HG03575 (cell line): ENCODE results near the gene PHC2.

ENCODE experiments used
- ATAC-seq: cut with Tn5 transposase; IDR thresholded peaks from one replicate; pipeline ENCODE4 v1.9.1; 2021; ENCODE audit not compliant: unreplicated experiment, insufficient number of reproducible peaks, low FRiP score; ENCODE audit errors: extremely low read depth

Gene PHC2

DNA sequence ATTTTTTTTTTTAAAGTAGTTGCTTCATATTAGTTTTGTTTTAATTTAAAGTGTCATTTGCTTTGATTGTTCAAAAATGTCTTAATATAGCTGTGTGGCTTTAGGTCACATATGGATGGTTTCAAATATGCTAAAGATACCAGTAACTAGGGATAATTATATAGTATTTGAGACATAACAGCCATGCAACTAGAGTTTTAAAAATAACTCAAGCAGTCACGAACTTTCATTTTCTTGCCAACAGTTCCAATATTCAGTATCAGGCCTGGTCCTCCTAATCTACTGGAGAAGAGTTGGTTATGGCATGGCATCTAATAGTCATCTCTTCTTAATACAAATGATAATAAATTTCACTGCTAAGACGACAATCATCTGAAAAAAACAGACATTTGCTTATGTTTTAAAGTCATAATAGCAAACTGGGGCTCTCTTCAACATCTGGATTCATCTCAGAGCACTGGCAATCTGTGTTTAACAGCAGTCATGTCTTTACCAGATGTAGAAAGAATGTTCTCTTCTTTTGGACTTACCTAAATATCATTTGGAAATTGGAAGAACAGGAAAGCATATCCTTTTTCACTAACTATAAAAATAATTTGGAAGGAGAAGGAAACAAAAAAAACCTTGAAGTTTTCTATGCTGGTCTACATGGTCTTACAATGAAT, 85.9 kb downstream of the PHC2 start:
- no peak for ATAC-seq

DNA sequence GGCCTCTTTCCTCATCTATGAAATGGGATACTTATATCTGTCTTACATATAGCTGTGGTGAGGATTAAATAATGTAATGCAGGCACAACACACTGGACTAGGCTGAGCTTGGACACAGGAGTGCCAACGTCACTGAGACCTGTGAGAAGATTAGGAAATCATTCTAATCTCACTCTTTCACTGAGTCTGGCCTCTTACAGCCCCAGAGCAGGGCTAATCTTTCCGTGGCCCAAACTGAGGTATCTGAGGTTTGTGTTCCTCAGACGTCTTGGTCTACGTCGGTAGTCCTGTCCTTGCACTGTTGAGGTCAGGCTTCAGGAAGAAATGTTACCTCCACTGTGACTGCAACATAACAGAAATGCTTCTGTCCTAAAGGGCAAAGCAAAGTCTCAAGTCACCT, 87.4 kb downstream of the PHC2 start:
- ATAC-seq: no peak

DNA sequence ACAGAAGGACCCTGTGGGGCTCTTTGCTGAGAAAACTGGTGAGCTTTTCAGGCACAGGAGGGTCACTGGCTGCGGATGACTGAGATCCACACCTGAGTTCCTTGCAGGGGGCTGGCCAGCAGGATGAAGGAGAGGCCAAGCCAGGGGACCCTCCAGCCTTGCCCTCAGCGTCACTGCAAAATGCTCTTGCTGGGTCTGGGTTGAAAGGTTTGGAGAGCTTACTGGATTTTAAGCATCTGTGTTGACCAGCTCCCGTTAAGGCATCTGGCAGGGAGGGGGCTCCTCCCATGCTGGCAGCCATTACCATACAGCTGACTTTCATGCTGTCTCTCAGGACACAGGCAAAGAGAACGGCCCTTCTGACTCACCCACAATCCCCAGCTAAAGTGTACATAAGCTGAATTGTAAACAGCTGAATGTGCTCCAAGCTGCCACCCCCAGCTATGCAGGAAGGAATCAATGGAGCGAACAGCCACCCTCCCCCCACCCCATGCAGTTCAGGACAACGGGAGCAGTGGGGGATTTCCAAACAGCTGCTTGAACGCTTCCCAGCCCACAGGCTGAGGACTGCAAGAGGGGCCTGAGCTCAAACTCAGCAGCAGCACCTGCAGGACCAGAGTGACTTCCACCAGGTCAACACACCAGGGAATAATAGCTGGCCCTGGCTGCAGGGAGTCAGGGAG, 88.7 kb downstream of the PHC2 start:
- ATAC-seq: no peak

DNA sequence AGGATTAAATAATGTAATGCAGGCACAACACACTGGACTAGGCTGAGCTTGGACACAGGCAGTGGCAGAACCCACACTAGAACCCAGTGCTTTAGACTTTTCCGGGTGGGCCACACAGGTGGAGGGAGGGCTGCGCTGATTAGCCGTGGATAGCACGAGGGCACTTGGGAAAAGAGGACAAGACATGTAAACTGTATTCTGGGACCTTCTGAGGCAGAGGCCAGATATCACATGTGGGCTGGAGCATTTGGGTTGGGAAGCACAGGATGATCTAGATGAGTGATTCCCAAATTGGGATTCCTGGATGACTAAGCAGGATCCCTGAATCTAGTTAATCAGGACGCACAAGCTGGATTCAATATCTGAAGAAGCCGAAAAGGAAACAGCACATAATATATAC, 89.7 kb downstream of the PHC2 start:
- ATAC-seq: no peak

DNA sequence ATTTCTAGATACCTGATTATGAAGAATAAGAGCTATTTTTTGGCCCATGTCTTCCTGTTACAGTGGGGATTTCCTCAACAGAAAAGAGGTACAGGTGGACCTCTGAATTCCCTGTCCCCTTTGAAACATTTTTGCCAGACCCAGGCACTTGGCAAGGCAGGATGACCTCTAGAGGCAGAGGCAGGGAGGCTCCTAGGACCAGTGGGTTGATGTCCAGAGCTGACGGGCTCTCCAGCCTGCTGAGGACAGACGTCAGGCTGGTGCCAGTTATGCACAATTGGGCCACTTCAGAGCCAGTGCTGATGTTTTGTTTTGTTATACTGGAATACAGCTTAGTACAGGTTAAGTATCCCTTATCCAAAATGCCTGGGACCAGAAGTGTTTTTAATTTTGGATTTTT, 91.5 kb downstream of the PHC2 start:
- ATAC-seq: no peak

DNA sequence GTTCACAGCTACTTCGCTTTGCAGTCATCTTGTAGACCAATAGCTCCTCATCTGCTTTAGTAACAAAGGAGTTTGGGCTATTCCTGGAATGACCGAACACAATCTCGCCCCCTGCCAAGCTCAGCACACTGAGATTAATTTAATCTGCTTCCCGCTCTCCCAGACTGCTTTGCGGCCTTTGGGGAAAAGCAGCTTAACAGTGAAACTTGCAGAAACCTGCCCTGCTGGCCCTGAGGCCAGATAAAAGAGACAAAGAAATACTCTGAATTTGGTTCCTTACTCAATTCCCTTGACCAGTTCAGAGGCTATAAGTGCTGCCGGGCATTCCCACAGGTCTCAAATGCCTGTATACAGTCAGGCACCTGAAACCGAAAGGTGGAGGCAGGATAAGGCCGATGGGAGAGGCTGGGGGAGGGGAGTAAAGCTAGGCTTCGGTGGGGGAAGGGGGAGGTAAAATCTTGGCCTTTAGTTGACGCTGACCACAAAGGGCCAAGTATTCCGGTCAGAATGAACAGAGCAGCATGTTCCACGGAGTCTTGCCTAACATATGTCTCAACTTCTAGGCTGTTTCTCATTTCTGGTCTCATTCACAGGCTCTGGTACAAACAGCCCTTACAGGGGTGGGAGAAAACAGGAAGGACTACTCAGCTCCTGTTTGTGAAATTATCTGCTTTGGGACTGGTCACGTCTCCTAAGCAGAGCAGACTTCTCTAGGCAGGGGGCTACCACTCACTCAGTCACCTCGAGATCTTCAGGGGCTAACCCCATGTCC, 92.3 kb downstream of the PHC2 start:
- ATAC-seq: no peak

DNA sequence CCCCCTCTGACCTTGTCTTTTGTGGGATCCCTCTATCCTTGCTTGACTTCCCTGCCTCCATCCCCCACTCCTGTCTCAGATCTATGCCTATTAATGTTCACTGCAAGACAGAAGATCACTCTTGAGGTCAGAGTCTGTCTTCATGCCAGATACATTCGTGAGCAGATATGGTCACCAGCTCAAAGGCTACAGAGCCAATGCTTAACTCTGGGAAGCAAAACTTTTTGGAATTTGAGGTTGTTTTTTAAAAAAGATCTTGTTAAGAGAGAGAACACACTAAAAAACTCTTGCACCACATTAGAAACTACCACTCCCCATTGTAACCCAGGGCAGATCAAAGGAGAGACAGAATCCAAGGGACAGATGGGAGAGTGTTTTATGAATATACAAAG, 92.9 kb downstream of the PHC2 start:
- no peak for ATAC-seq

DNA sequence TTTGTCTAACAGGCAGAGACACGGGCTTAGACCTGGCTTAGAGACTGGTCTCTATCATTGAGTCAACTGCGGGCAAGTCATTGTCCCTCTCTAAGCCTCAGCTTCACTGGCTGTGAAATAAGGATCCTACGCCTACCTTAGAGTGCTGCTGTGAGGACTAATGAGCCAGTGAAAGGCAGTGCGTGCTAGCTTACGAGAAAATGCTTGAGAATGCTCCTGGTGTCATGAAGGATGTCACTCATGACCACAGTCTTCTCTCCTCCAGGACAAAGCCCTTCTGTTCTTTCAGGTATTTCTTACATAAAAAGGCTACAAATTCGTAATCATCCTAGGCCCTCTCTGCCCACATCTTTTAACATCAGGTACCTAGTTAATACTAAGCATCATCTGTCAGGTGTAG, 93.5 kb downstream of the PHC2 start:
- no peak for ATAC-seq

DNA sequence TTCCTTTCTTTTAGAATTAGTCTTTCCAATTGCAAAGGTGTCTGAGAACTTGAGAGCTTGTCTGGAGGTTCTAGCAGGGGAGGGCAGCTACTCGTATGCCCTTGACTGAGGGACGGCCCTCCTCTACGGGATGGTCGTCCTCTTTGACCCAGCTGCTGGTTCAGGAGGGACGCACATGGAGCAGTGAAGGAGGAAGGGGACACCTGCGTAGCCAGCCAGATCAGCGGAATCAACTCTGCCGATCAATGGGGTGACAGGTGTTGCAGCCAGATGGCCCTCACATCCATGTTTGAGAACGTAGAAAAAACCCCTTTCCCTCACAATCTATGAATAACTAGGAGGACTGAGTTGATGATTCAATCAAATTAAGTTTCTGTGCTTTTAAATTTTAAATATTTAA, 94.3 kb downstream of the PHC2 start:
- no peak for ATAC-seq

DNA sequence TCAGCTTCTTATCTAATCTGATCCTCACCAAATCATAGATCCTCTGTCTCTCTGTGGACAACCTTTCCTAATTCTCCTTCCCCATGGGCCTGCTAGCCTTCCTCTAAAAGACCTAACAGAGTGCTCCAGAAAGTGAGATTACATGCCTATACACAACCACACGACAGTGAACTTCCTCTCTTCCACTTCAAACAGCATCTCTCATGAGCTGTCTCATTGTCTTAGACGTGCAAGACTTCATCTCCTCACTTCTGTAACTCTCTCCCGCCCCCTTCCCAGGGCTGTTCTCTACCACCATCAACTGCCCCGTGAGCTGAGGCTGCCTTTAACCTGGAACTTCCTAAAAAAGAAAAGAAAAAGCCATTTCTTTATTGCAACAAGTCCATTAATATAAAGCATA, 95.9 kb downstream of the PHC2 start:
- no peak for ATAC-seq

DNA sequence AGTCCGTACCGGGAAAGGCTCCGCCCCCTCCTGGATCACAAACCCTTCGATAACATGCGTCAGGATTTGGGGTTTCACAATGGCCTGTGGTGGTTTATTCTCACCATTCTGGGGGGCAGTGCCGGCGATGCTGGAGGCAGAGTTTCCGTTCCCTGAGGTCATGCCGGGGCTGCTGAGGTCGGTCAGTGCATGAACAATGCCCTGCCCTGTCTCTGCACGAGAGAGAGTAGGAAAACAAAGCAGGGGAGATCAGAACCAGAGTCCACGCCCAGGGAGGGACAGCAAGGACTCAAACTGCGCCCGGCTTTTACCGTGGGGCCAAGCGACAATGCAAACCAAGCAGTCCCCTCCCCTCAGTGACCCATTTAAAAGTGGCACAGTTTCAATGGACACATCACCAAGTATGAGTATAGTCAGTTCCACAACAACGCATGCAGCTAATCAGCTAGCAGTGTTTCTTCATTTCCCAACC, 96.8 kb downstream of the PHC2 start:
- ATAC-seq: no peak

DNA sequence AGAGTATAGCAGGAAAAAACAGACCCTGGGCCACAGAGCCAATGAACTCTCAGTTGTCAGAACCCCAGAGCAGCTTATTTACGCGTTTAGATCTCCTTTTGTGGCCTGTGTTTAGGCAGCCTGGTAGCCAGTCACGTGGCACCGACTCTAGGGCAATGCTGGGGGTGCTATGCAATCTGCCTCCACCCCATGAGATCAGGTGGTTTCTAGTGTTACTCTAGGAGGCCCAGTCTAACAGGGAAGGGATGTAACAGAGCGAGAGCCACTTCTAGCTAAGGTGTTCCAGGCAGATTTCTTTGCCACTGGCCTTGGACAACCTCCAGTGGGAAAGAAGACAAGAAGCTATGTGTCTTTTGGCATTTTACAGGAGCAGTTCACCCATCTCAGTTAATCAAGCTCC, 98.0 kb downstream of the PHC2 start:
- ATAC-seq: no peak

DNA sequence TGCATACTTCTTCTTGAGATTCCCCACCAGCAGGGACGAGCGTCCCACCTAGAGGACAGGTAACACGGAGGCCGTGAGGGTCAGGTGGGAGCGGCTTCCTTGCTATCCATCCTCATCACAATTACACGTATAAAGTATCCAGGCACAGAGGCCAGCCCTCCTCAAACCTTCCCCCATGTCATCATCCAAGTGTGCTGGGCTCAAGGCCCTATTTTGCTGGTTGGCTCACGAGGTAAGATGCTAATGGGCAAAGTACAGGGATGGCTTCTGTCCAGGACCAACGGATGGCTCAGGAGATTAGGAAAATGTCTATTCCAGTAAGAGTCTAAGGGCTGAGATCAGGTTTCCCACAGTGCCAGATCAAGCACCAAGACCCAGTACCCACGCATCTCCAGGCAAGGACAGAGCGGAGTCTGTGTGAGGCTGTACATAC, 98.5 kb downstream of the PHC2 start:
- no peak for ATAC-seq

DNA sequence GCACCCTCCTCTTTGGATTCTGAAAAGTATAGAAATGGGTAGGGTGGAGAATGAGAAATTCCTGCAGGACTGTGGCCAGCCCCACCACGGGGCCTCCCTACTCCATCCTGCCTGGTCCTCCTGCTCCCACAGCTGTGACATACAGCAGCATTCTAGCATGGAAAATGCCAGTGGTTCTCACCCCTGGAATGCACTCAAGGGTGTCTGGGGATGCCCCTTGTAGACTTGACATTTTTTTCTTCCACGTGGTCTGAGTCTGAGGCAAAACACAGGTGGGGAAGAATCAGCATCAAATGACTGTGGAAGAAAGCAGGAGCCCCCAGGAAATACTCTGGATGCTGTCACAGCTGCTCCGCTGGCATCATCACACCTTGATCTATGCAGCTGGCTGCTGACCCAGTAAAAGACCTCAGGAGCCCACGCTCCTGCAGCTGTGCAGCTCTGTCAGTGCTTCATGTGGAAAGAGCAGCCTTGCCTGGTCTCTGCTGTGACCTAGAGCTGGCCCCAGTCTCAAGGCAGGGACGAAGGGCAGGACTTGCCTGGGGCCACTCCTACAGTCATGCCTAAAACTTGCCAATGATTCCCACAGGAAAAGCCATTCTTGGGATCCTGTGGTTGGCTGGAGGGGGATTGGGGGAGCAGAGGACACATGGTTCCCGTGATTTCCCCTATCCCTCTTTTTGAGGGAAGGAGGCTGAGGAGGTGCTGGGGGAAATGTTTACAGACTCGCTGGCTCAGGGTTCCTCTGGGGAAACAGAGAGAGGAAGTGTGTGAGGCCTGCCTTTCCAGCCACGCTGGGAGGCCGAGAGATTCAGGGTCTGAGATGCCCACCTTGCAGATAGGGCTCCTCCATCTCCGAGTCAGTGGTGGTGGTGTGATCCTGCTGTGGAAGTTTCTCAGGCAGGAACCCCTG, 99.2 kb downstream of the PHC2 start:
- ATAC-seq: no peak

DNA sequence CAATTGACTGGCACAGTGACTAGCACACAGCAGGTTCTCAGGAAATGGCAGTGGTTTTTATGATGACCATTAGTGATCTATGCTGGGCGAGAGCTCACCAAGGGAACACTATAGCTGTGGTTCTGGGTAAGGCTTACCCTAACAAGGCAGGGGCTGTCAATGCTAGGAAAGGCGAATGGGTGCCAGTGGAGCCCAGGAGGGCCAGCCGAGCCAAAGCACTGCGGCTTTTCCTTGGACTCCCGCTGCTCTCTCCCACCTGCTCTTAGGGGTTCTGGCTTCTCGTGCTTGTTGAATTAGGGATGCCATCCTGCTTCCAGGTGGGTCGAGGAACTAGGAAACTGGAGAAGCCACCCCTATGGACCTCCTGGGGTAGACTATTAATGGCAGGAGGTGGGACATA, 100.0 kb downstream of the PHC2 start:
- no peak for ATAC-seq

DNA sequence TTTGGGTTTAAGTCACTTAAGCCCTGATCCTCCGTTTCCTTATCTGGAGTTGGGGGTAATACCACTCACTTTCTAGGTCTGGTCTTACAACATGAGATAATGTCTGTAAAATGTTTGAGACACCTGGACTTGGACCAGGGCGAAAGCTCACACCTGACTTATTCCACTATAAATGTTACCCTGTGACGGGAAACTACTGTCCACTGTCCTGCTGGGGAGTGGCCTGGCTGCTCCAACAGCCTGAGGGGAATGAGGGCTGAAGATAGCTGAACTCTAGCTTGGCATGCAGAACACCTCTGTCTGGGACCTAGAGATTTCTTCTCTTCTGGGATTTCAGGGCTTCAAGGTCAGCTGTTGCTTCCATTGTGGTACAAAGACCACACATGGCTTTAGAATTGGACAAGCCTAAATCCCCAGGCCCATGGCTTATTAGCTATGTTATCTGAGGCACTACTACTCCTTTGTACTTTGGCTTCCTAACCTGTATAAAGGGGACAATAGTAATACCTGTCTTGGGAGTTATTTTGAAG, 100.5 kb downstream of the PHC2 start:
- no peak for ATAC-seq

DNA sequence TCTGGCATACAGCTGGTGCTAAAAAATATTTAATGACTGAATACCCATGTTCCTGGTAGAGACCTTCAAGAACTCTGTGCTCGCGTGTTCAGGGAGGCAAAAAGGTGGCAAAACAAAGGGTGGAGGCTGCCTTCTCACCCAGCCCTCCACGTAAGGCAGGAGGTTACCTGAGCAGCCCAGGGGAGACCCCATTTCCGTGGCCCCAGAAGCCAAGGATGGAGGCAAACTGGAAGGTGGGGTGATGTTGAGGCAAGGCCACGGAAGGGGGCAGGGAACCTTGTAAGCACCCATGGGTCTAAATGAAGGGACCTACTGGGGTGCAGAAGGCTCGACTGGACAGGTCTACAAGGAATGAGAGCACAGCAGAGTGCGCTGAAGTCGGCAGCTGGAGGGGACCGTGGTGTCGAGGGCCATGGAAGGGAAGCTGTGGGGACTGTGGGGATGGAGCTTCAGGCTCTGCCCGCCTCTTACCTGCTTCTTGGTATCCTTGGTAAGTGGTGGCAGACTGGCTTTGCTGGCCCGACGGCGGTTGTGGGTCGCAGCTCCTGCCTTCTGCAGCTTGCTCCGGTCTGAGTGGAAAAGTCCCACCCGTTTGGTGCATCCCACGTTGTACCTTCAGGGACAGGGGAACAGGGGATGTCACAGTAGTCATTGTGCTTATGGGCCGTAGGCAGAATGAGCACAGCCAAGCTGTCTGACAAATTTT, 101.1 kb downstream of the PHC2 start:
- no peak for ATAC-seq

DNA sequence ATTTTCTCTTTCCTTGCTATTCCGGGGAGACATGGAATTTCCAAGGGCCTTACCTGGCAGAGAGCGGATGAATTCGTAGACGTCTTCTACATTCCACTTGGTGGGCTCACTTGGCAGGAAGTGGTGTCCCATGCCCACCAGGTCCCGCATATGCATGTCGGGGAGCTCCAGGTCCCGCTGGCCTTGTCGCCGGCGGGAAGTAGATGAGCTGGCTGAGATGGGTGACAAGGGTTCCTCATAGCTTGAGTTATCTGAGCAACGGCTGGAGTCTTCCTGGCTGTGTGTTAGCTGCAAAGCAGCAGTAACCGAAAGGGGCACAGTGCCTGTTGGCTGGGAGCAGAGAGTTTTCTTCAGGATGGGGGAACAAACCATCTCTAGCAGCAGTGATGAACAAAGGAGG, 102.1 kb downstream of the PHC2 start:
- no peak for ATAC-seq
